NCI-H345 treated with DMSO at 0.1 percent for 48 hours (cell line): ENCODE measurements around the gene BMP7.

Experiments
- DNase-seq: peaks from one replicate; lab custom pipeline; 2025; ENCODE audit not compliant: unreplicated experiment; lab: John Stamatoyannopoulos, UW

Gene BMP7

DNA sequence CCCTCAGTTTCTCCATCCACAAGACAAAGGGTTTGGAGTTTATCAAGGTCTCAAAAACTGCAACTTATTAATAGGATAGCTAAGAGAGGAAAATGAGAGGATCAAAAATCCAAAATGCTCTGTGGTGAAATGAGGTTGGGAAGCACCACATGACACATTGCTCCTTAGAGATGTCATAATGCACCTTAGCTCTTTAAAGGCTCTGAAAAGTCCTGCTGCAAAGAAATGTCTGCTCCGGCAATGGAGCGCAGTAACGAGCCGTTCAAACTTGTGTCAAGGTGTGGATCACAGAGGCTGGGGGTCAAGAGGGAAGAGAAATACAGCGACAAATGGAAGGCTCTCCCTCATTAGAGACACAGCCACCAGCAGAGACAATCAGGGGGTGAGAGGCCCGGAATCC lies 53.1 kb downstream of the BMP7 start:
- DNase-seq: no peak

DNA sequence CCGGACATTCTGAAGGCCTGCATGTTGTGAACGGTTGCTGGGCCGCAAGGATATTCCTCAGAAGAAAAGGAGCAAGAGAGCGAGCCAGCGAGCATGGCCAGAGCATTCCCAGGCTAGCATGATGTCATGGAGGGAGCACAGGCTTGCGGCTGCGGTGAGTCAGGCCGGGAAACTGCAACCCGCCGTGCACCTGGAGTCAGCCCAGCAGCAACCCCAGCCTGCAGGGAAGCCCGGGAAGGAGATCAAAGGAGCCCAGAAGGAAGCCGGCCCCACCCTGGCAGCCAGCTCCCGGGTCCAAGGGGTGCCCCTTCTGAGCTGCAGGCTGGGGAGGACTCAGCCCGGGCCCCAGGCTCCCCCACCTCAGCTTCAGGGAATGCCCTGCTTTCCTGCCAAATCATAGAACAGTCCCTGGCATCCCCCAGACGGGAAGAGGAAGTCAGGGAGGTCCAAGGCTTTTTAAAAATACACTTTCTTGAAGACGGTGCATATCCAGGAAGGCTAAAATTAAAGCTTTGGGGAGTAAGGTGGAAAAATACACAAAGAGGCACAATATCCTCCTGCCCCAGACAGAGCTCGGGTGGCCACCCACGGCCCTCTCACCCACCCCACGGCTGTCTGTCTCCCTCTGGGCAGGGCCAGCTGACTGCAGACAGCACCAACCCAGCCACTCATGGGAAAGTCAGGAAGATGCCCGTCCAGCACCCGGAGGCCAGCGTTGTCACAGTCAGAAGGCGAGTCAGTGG lies 53.7 kb downstream of the BMP7 start:
- DNase-seq: peak; percentile 21

DNA sequence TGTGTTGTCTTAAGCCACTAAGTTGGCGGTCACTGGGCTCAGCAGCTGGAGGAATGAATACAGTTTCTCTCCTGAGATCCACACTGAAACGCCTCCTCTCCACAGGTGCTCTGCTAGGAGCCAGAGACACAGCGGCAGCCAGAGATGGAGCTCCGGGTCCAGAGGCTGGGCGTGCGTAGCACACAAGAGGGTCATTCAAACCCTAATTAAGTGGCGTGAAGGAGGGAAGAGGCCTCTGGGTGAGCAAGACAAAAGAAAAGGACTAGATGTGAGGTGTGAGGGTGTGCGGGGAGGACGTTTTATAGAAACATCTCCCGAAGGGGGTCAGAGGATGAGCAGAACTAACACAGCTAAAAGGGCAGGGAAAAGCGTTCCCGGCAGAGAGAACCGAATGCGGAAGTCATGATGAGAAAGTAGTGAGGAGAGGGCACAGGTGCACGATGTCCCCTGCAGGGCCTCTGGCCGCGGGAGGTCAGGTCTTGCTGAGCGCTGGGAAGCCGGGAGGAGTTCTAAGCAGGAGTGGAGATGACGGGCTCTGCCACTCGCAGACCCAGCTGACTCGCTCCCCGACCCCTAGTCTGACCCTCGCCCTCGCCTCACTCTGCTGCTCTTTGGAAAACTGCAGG lies 54.4 kb downstream of the BMP7 start:
- peak; percentile 66 for DNase-seq

DNA sequence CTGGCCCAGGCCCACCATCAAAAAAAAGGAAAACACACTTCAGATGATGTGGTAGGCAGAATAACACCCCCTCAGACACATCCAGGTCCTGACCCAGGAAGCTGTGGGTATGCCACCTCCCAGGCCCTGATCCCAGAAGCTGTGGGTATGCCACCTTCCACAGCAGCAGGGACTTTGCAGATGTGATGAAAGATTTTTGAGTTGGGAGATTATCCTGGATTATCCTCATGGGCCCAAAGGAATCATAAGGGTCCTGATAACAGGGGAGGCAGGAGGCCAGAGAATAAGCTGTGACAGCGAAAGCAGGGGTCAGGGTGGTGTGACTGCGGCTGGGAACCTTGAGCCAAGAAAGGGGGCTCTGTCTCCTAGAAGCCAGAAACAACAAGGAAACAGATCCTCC lies 55.0 kb downstream of the BMP7 start:
- no peak for DNase-seq

DNA sequence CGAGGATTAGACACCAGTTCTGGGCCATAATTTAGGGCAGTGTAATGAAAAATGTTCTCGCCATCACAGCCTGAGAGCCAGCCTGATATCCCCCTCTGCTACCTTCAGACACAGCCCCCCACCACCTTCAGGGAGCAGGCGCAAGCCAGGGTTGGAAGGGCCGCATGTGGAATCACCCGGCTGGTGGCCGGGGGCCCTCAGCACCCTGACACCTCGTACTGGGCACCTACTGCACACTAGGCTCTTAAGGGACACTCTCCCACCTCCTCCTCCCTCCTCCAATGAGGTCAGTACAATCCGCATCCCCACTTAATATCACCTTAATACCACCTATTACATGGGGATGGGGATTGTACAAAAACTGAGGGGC lies 55.5 kb downstream of the BMP7 start:
- DNase-seq: no peak

DNA sequence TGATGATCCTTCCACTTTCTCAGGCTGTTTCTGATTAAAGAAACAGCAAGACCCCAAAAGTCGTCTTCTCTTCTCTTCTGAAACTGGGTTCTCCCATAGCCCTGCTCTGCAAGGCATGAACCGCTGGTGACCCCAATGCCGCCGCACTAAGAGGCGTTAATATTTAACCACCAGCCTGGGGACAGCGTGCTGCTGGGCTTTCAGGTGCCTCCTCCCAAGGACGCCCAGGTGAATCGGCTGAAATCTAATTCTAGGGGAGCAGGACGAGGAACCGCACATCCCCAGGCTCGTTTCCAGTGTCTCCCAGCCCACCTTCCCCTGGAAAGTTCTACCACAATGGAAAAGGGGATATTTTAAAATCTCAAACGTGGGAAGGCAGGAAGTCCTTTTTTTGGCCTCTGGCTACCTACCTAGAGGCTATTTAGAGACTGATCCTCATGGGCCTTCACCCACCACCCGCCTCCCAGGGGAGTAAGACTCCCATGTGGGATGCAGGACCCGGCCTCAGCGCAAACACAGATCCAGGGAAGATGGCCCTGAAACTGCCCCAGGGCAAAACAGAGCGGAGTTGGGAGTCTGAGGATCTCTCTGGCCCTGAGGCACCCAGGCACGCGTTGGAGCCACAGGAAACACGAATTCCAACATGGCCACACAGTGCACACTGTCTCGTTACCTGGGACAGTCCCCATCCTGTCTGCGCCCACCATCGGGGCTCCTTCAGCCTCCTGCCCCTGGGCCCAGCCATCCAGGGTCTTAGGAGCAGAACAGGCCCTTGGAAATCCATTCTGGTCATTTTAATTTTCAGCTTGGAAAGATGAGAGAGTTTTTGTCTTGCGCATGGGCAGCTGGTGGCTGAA lies 56.2 kb downstream of the BMP7 start:
- DNase-seq: no peak

DNA sequence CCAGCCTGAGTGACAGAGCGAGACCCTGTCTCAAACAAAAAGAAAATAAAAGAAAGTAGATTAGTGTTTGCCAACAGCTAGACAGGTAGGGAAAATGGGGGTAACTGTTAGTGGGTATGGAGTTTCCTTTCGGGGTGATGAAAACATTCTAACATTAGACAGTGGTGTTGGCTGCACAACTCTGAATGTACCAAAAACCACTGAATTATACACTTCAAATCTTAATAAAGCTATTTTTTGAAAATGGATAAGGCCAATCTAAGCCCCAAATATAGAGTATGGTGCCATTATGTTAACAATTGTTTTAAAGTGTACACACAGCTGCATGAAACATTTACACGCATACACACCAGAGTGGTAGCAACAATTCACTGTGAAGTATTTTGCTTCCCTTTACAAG lies 57.0 kb downstream of the BMP7 start:
- no peak for DNase-seq

DNA sequence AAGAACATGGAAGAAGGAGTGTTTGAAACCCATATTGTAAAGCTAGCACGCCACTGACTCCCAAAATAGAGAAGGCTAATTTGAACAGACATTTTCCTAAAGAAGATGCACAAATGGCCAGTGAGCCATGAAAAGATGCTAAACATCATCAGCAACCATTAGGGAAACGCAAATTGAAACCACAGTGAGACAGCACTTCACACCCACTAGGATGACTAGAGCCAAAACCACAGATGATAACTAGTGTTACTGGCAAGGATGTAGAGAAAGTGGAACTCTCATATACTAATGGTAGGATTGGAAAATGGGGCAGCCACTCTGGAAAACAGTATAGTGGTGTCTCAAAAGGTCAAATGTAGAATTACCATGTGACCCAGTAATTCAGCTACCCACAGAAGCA lies 58.2 kb downstream of the BMP7 start:
- no peak for DNase-seq

DNA sequence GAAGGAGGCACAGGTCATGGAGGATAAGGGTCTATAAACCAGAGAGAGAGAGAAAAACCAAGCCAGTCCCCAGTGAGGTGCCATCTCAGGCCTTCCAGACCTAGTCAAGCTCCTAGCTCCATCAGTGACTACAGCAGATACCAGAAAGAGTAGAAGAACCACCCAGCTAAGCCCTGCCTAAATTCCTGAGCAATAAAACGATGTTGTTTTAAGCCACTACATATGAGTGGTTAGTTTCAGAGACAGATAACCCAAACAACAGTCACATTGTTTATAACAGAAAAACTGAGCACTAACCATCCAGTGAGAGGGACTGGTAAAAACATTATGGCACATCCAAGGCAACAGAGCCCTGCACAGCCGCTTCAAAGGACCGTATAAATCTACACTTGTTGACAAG lies 59.2 kb downstream of the BMP7 start:
- DNase-seq: no peak

DNA sequence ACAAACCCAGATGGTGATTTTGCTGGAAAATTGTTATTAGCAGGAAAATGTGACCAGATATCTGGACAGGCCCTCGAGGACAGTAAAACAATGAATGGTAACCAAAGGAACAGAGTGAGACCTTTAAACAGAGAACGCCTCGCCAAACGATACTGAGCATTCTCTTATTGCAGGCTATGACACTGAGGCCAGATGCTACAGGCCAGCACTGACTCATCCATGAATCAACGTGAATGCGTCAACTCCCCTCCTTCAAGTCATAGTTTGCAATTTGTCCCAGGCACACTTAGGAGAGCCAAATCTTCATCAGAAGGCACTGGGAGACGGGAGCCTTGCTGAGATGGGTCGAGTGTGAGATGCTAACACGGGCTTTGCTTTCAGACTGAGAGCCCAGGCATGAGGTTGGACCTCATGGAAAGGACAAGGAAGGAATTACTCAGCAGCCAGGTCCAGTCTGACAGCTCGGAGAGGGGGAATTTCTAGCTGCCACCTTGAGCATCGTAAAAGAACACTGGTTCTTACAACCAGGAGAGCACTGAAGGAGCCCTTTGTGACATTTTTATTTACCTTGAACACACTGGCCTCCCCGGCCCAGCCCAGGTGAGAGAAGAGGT lies 60.7 kb downstream of the BMP7 start:
- DNase-seq: no peak

DNA sequence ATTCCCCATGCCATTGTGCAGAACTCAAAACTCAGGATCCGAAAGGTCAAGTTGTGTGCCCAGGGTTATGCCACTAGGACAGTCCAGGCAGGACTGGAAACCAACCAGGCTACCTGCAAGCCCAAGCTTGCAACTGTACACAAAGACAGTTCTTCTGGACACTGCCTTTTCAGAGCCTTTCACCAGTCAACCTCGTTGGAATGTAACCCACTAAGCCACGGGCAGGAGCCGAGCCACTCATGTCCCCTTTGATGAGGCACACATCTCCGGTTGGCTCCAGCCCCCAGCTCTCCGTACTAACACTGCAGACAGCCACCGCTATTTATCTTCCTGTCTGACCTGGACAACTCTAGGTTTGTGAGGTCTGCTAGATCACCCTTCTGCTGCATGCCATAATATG lies 62.5 kb downstream of the BMP7 start:
- DNase-seq: no peak

DNA sequence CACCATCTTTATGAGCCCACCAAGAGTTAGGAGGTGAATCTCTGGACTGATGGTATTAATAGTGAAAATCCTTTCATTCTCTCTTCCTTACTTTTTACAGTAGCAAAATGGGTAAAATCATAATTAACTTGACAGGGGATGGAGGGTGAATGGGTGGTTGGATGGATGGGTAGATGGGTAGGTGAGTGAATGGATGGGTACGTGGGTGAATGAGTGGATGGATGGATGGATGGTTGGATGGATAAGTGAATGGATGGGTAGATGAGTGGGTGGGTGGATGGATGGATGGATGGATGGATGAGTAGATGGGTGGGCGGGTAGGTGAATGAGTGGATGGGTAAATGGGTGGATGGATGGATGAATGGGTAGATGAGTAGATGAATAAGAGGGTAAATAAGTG lies 63.2 kb downstream of the BMP7 start:
- DNase-seq: no peak

DNA sequence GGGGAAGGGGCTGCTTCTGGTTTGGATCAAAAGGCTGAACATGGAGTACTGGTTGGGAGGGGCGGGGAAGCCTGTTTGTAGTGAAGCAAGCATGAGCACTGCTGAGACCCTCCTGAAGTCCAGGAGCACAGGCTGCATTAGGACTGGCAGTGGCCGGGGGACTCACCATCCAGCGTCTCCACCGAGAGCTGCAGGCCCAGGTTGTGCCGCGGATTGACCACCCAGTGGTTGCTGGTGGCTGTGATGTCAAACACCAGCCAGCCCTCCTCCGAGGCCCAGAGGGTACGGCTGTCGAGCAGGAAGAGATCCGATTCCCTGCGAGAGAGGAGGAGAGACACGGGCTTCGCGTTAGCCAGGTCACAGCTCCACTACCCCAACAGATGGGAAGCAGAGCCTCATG lies 64.1 kb downstream of the BMP7 start:
- no peak for DNase-seq

DNA sequence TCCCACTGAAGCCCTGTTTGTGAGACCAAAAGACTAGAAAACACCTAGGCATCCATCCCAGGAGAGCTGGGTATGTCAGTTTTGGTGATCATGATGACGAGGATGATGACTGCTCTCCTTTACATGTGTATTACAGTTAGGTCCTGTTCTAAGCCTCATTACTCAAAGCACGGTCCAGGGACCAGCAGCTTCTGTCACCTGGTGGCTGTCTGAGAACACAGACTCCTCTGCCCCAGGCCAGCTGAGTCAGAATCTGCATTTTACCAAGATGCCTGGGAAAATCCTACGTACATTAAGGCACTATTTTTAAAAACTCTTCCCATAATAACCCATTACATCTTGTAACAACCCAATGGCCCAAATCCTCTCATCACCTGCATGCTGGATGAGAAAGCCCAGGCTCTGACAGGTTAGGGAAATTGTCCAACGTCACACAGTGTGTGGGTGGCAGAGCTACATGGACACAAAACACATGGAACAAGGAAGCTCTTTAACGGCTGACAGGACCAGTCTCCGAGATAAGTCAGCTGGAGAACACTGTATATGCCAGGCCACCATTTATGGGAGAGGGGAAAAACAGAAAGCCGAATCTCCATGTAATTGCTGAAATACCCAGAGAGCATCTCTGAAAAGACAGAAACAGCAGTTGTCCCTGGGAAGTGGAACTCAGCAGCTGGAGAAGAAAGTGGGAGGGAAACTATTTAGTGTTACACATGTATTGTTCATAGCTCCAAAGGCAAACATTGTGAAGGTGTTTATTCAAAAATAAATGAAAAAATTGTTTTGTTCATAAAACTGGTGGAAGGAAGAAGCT lies 65.4 kb downstream of the BMP7 start:
- no peak for DNase-seq

DNA sequence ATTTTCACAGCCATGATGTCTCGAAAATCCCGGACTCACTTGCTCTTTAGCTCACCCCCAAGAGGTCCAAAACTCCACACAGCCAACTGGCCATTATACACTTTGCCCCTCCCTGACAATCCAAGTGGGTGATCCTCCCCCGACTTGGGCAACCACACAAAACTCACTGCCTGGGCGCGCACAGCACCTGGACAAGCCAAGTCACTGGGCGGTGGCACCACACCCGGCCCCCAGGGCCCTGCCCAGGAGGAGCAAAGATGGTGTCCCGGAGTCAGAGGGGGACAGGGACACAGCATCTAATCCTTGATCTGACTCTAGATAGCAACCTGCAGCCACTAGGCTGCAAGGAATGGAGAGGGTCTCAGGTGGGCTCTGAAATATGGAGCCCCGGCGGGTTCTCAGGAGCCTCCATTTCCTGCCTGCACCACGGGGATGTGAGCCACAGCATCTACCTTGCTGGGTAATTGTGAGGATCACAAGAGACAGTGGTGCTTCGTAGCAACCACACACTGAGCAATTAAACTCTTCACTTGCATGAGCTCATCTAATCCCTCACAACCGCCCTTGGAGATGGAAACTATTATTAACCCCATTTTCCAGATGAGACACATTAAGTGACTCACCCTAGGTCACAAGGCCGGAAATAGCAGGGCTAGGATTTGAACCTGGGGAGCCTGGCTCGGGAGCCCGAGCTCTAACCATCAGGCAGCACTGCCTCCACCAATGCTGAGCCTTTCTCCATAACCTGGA lies 66.6 kb downstream of the BMP7 start:
- DNase-seq: no peak

DNA sequence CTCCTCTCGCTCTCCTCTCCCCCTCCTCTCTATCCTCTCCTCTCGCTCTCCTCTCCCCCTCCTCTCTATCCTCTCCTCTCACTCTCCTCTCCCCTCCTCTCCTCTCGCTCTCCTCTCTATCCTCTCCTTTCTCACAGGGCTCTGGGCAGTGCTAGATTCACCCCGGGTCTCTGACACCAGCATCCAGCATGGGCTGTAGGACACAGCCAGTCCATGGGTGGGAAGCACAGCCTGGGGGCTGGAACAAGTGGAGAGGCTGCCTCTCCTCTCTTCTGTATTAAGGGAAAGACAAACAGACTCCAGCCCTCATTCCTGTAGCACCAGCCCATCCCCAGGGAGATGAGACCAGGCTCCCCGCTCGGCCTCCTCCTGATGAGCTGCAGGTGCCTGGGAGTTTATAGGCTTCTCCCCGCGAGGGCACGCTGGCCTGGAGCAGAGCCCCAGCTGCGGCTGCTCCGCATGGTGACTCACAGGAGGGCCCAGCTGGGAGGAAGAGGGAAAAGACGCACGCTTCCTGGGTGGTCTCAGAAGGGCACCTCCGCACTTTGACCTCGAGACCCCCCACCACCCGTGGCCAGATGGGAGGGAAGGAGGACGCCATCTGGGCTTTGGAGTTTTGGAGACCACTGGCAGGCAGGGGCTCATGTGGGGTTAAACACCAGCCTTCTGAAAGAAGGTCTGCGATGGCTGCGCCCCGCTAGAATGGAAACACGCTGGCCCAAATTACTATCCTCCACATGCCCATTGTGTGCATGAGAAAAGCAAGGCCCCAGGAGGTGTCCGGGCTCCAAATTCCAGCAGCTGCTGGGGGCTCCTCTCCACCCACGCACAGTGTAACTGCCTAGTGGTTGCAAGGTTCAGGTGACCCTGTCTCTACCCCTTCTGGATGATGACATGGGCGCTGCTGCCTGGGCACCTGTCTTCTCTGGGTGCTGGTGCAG lies 68.0 kb downstream of the BMP7 start:
- DNase-seq: no peak

DNA sequence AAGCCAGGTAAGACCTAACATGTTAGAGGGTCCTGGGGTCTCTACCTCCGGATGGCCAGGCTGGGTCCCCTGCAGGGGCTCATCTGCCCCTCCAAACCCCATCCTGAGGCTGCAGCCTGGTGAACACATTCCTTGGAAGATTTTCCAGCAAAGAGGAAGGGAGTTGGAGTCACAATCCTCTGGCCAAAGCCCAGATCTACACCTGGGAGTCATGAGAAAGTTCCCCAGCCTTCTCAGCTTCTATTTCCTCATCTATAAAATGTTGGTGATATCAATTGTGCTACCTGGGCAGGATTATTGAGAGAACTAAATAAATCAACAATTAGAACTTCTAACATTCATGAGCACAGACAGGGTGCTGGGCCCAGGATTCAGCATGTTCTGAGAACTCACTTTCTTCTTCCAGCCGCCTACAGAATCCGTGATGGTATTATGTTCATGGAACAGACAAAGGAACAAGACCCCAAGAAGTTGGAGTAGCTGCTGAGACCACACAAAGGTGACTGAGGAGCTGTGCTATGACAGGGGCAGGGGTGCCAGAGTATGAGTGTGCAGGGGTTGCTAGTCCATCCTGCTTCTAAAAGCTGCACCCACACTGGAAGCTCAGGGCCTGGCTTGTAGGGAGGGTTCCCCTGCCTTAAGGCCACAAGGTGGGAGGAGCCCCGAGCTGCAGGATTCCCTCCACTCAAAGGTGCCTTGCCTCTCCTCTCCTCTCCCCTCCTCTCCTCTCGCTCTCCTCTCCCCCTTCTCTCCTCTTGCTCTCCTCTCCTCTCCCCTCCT lies 68.9 kb downstream of the BMP7 start:
- DNase-seq: no peak

DNA sequence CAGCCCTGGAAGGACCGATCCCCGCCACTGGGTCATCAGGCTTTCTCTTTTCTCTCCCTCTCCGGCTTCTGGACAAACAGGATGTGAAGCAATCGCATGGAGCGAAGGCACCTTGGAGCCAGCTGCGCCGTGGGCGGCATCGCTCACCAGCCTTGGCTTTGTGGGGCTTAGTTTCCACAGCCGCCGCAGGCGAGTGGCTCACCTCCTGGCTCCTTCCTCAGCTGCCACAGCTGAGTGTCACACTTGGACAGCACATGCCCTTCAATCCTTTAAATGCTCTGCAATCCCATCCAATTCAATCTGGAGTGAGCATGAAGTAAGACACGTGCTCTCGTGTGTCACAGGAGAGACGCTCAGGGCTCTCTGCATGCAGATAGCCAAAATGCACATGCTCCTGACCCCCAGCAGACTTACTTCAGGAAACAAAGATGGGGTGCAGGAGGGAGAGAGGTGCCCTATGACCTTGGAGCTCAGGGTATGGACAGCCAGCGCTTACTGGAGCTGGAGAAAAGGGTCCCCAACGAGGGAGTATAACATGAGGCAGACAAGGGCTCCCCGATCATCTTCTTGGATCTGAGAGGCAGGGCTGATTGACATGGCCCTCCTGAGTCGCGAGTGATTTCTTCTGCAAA lies 70.9 kb downstream of the BMP7 start:
- DNase-seq: no peak
